Lower lobe of right lung (tissue), 2 donors: ENCODE data around the gene MSANTD2. TPM values are rescaled to one million over a fixed set of nuclear protein-coding genes. Genes with fewer than 3 reads are reported as not detected.

Experiments used
- ATAC-seq, 2 donors: fragments of 200-7000 bp; cut with Tn5 transposase; one replicate each; pipeline ENCODE4 v1.9.1; 2020 to 2022; ENCODE audit warnings: mild to moderate bottlenecking in 2 of 2, moderate library complexity in 2 of 2
- DNase-seq: peaks from one replicate; pipeline ENCODE4 v3.0.0-alpha.2; 2020
- H3K27ac ChIP-seq: fragments of 200-600 bp; one replicate; pipeline ENCODE4 v1.8.0; 2022
- H3K27me3 ChIP-seq: fragments of 200-600 bp; one replicate; pipeline ENCODE4 v1.8.0; 2022; ENCODE audit warnings: low read depth
- H3K36me3 ChIP-seq: fragments of 200-600 bp; one replicate; pipeline ENCODE4 v1.8.0; 2022; ENCODE audit warnings: mild to moderate bottlenecking
- H3K4me1 ChIP-seq: fragments of 200-600 bp; one replicate; pipeline ENCODE4 v1.8.0; 2022
- H3K4me3 ChIP-seq: fragments of 200-600 bp; one replicate; pipeline ENCODE4 v1.8.0; 2022; ENCODE audit warnings: mild to moderate bottlenecking
- H3K9me3 ChIP-seq: fragments of 200-600 bp; one replicate; pipeline ENCODE4 v1.8.0; 2022
- CTCF ChIP-seq: fragments of 200-600 bp; IDR thresholded peaks from one replicate; pipeline ENCODE4 v1.8.0; 2022; ENCODE audit warnings: antibody characterized with exemption, mild to moderate bottlenecking
- intact Hi-C: fragments of 100-400 bp; cut with DNase I; formaldehyde crosslinking; loops from one replicate; pipeline ENCODE4 v1.11.0; 2022
- long read RNA-seq: library from polyadenylated mRNA; unstranded; transcript quantifications from one replicate; pipeline ENCODE4 v2.0.0, GENCODE V29; 2021
- total RNA-seq: library from RNA; stranded (reverse); fragmentation: NEBNext Ultra II Directional; extraction: Animal tissue kit (Norgen Biotek cat#: 25700); gene quantifications from one replicate; pipeline ENCODE4 v1.2.1, GENCODE V29; 2021
- donor health status: DM: no; HTN: yes; CAD: no; lungs with severe emphysema.

Gene MSANTD2
- 15.4 TPM for total RNA-seq
- long read RNA-seq, transcript MSANTD2-201 (4 exons, 2,495 nt): major isoform, 7 of 16 reads
- long read RNA-seq, partial matches to known transcripts: 1 of 16 reads
- long read RNA-seq, other reads (novel, unspliced or antisense): 6 of 16 reads

GRCh38 chr11:124800226-124800929 lies at the start of gene MSANTD2:
Gene MSANTD2, minus strand, starts transcription at chr11:124800406. Its CDS starts 26 bp downstream, at chr11:124800380.
- H3K36me3 ChIP-seq: peaks cover 2% of the 10 kb centered on the region
- no peaks in the 10 kb centered on the region for H3K27me3 ChIP-seq
- TF ChIP-seq CTCF: no peak
- peak within 1 kb of the TSS; percentile 100 for H3K27ac ChIP-seq
- ATAC-seq (peak; percentile 97 to 99), DNase-seq (peak; percentile 89)
- peak within 1 kb of the TSS; percentile 84 for H3K4me3 ChIP-seq
- peaks cover 36% of the 10 kb centered on the region for H3K4me1 ChIP-seq
- H3K9me3 ChIP-seq: no peaks in the 10 kb centered on the region
- intact Hi-C loops: no loop called here

GRCh38 chr11:124846070-124846673 lies 46.0 kb upstream of the MSANTD2 start:
- Histone ChIP-seq H3K4me1 (peaks cover 10% of the 10 kb centered on the region), H3K9me3 (no peaks in the 10 kb centered on the region), H3K36me3 (no peaks in the 10 kb centered on the region), H3K4me3 (no peak overlapping the region), H3K27me3 (peaks cover 92% of the 10 kb centered on the region), H3K27ac (no peak overlapping the region)
- no peak for TF ChIP-seq CTCF
- ATAC-seq (no peak), DNase-seq (no peak)
- intact Hi-C loops: no loop called here

GRCh38 chr11:124844664-124845079 lies 44.5 kb upstream of the MSANTD2 start:
- peaks cover 97% of the 10 kb centered on the region for H3K27me3 ChIP-seq

GRCh38 chr11:124843616-124843910 lies 43.4 kb upstream of the MSANTD2 start:
- intact Hi-C loops: no loop called here
- DNase-seq: no peak
- TF ChIP-seq CTCF: no peak
- no peak overlapping the region for H3K4me3 ChIP-seq
- H3K4me1 ChIP-seq: peaks cover 24% of the 10 kb centered on the region
- no peak for ATAC-seq
- H3K36me3 ChIP-seq: no peaks in the 10 kb centered on the region
- no peaks in the 10 kb centered on the region for H3K9me3 ChIP-seq
- peaks cover 100% of the 10 kb centered on the region for H3K27me3 ChIP-seq
- no peak overlapping the region for H3K27ac ChIP-seq

More at GRCh38 chr11:124844664-124845079, 44.5 kb upstream of the MSANTD2 start:
- intact Hi-C loops: no loop called here
- Histone ChIP-seq H3K4me3 (no peak overlapping the region), H3K9me3 (no peaks in the 10 kb centered on the region), H3K36me3 (no peaks in the 10 kb centered on the region), H3K4me1 (peaks cover 15% of the 10 kb centered on the region), H3K27ac (no peak overlapping the region)
- ATAC-seq (no peak), DNase-seq (no peak)
- TF ChIP-seq CTCF: no peak

- peak; percentile 37 to 57 for ATAC-seq
- Histone ChIP-seq H3K36me3 (no peaks in the 10 kb centered on the region), H3K27ac (no peak overlapping the region), H3K4me1 (peaks cover 26% of the 10 kb centered on the region), H3K9me3 (no peaks in the 10 kb centered on the region), H3K4me3 (no peak overlapping the region), H3K27me3 (peaks cover 96% of the 10 kb centered on the region)
- TF ChIP-seq CTCF: no peak
- no peak for DNase-seq
- intact Hi-C loops: no loop called here
These were observed 42.1 kb upstream of the MSANTD2 start for GRCh38 chr11:124842305-124842704.
